HepG2 (cell line): ENCODE data around the gene TSC22D3. TPM values are rescaled to one million over a fixed set of nuclear protein-coding genes. Genes with fewer than 3 reads are reported as not detected.
A peak's percentile ranks its signal among the peaks of the same experiment; 100 is the strongest.

Experiments
- ATF3 ChIP-seq: sonication (generic); formaldehyde crosslinking; IDR thresholded peaks from 2 replicates; pipeline ENCODE4 v1.4.0; 2020; ENCODE audit warnings: missing genetic modification reagents
- GATAD2A ChIP-seq: IDR thresholded peaks from 2 replicates; pipeline ENCODE4 v1.6.1; 2016
- HINFP ChIP-seq: sonication (generic); formaldehyde crosslinking; IDR thresholded peaks from 2 replicates; pipeline ENCODE4 v1.4.0; 2020; ENCODE audit warnings: low read depth, mild to moderate bottlenecking, missing genetic modification reagents
- NFIB ChIP-seq: sonication (generic); formaldehyde crosslinking; IDR thresholded peaks from 2 replicates; pipeline ENCODE4 v1.9.0; 2021; ENCODE audit warnings: missing genetic modification reagents, mild to moderate bottlenecking, borderline replicate concordance
- NFKBIZ ChIP-seq: IDR thresholded peaks from 2 replicates; pipeline ENCODE4 v1.6.1; 2018; ENCODE audit warnings: missing genetic modification reagents, missing compliant biosample characterization
- PHF8 ChIP-seq: sonication (generic); formaldehyde crosslinking; IDR thresholded peaks from 2 replicates; pipeline ENCODE4 v1.5.0; 2020; ENCODE audit warnings: missing genetic modification reagents
- TFDP2 ChIP-seq: sonication (generic); formaldehyde crosslinking; IDR thresholded peaks from 2 replicates; pipeline ENCODE4 v1.4.0; 2020; ENCODE audit warnings: missing genetic modification reagents
- ZNF230 ChIP-seq: sonication (generic); formaldehyde crosslinking; IDR thresholded peaks from 2 replicates; pipeline ENCODE4 v1.4.0; 2020; ENCODE audit warnings: mild to moderate bottlenecking, missing genetic modification reagents
- ZNF552 ChIP-seq: sonication (generic); formaldehyde crosslinking; IDR thresholded peaks from 2 replicates; pipeline ENCODE4 v1.9.0; 2022; ENCODE audit warnings: missing genetic modification reagents, mild to moderate bottlenecking, borderline replicate concordance
- ZNF781 ChIP-seq: sonication (generic); formaldehyde crosslinking; IDR thresholded peaks from 2 replicates; pipeline ENCODE4 v1.5.1; 2020; ENCODE audit warnings: borderline replicate concordance, mild to moderate bottlenecking, missing genetic modification reagents; ENCODE audit errors: not compliant biosample characterization
- polyA plus RNA-seq, 8 experiments: library from polyadenylated mRNA; depleted of rRNA in 3 of 8; stranded (reverse) in 7 of 8; unstranded in 1 of 8; fragments of >200 nt; fragmentation: Illumina TruSeq in 4 of 8; extraction: Trizol in 4 of 8; gene quantifications; 2 replicates each; pipeline versions ENCODE4 v1.2.1 to v1.2.3, GENCODE V29; 2011 to 2016; ENCODE audit warnings: low read depth in 4 of 8, missing spikeins in 1 of 8, mixed read lengths in 1 of 8; ENCODE audit not compliant: insufficient read depth in 1 of 8
- total RNA-seq, 5 experiments: library from RNA; depleted of rRNA; stranded (reverse); fragments of >200 nt; fragmentation: Illumina TruSeq; extraction: Trizol; gene quantifications; 2 replicates each; pipeline ENCODE4 v1.2.3, GENCODE V29; 2016; ENCODE audit warnings: low read depth in 1 of 5
- TF ChIP-seq, protein P1 (sequence below): sonication (generic); formaldehyde crosslinking; IDR thresholded peaks from 2 replicates; pipeline ENCODE4 v1.4.0; 2020; ENCODE audit warnings: mild to moderate bottlenecking, missing genetic modification reagents
- TF ChIP-seq, protein P2 (sequence below): sonication (generic); formaldehyde crosslinking; IDR thresholded peaks from 2 replicates; pipeline ENCODE4 v1.5.0; 2020; ENCODE audit warnings: missing genetic modification reagents, mild to moderate bottlenecking, borderline replicate concordance
- TF ChIP-seq, protein P3 (sequence below): sonication (generic); formaldehyde crosslinking; IDR thresholded peaks from 2 replicates; pipeline ENCODE4 v1.4.0; 2020; ENCODE audit warnings: mild to moderate bottlenecking, missing genetic modification reagents, borderline replicate concordance

The TSC22D3 gene
- total and polyA plus RNA-seq, 2 of the 13 experiments (the other 11 are each of a cell fraction or from before 2014, with no cell fraction given) = 0.82 to 1.5 TPM

DNA sequence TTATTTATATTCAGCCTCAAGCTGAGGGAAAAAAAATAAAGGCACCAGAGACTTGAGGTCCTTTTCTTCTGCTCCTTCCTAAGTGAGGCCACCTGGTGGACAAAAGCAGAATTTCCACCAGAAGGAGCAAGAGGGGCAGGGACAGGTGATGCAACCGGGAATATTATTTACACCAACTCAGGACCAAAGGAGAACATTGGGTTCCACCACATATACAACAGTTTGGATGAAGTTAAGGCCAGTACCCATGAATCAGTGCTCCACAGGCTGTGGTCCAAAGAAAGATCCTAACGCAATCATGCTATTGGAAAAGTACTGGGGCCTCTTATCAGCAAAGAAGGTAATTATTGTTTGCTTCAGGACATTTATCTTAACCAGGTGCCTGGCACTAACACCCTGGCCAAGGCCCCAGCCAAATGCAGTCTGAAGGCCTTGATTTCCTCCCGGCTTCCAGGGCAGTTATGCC, 57.4 kb downstream of the TSC22D3 start (continued):
- TF ChIP-seq TFDP2 = no peak
- no peak for TF ChIP-seq ZNF781 (CRISPR knock-in tag)
- TF ChIP-seq, protein P1, sequence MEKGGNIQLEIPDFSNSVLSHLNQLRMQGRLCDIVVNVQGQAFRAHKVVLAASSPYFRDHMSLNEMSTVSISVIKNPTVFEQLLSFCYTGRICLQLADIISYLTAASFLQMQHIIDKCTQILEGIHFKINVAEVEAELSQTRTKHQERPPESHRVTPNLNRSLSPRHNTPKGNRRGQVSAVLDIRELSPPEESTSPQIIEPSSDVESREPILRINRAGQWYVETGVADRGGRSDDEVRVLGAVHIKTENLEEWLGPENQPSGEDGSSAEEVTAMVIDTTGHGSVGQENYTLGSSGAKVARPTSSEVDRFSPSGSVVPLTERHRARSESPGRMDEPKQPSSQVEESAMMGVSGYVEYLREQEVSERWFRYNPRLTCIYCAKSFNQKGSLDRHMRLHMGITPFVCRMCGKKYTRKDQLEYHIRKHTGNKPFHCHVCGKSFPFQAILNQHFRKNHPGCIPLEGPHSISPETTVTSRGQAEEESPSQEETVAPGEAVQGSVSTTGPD (CRISPR knock-in tag) = no peak
- no peak for TF ChIP-seq NFIB (CRISPR knock-in tag)
- TF ChIP-seq ATF3 (CRISPR knock-in tag) = 0 out of 2 replicates have a peak, but pooled peaks have one; percentile 43
- no peak for TF ChIP-seq PHF8 (CRISPR knock-in tag)
- TF ChIP-seq, protein P2, sequence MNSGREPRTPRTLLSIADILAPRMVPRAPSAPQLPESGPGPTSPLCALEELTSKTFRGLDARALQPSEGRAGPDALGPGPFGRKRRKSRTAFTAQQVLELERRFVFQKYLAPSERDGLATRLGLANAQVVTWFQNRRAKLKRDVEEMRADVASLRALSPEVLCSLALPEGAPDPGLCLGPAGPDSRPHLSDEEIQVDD = no peak
- no peak for TF ChIP-seq GATAD2A (CRISPR knock-in tag)
- TF ChIP-seq ZNF230 (CRISPR knock-in tag) = no peak
- no peak for TF ChIP-seq ZNF552
- no peak for TF ChIP-seq NFKBIZ
- no peak for TF ChIP-seq HINFP
- TF ChIP-seq, protein P3, sequence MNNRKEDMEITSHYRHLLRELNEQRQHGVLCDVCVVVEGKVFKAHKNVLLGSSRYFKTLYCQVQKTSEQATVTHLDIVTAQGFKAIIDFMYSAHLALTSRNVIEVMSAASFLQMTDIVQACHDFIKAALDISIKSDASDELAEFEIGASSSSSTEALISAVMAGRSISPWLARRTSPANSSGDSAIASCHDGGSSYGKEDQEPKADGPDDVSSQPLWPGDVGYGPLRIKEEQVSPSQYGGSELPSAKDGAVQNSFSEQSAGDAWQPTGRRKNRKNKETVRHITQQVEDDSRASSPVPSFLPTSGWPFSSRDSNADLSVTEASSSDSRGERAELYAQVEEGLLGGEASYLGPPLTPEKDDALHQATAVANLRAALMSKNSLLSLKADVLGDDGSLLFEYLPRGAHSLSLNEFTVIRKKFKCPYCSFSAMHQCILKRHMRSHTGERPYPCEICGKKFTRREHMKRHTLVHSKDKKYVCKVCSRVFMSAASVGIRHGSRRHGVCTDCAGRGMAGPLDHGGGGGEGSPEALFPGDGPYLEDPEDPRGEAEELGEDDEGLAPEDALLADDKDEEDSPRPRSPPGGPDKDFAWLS (CRISPR knock-in tag) = no peak
- TF ChIP-seq, all 625 proteins: peak for 8
